Cerebellar cortex (tissue), 1 donor: Measurements from ENCODE around the gene MYLK2.

Source experiments
- DNase-seq: peaks from one replicate; pipeline ENCODE4 v3.0.0-alpha.2; 2015; ENCODE audit warnings: low spot score

The MYLK2 gene

DNA sequence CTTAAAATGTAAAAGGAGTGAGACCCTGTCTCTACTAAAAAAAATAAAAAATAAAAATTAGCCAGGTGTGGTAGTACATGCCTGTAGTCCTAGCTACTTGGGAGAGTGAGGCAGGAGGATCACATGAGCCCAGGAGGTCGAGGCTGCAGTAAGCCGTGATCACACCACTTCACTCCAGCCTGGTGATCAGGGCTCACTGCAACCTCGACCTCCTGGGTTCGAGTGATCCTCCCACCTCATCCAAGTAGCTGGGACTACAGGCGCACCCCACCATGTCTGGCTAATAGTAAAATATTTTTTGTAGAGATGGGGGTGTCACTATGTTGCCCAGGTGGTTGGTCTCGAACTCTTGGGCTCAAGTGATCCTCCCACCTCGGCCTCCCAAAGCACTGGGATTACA is 34.3 kb downstream of the MYLK2 start:
- no peak for DNase-seq

DNA sequence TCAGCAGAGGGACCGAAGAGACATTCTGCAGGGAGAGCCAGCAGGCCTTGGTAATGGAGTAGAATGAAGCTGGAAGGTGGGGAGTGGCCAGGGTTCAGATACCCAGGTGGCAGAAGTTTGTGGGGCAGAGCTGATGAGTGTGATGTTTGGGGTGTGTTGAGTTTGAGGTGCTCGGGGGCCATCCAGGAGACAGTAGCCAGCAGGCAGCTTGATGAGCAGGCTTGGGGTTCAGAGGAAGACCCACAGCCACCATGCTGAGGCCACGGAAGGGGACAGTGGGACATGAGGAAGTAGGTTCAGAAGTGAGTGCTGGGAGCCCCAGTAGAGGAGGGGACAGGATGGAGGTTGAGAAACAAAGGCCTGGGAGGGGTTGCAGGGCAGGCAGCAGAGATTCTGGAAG is 37.4 kb downstream of the MYLK2 start:
- DNase-seq = no peak

- DNase-seq = no peak
Observed at GRCh38 chr20:31857861-31858759, 39.0 kb downstream of the MYLK2 start.

DNA sequence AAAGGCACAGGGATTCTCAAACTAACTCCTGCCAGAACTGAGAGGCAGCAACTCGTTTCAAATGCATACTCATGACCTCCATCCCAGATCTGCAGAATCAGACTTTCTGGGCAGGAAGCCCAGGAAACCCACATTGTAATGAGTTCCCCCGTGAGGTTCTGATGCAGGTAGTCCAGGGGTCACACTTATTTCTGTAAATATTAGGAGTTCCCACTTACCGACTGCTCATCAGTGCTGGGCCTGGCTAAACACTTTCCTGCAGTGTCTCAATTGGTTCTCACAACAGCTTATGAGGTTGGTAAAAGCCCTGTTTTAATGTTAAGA is 39.6 kb downstream of the MYLK2 start:
- DNase-seq = no peak

- DNase-seq = no peak
Observed at GRCh38 chr20:31859266-31859997, 40.3 kb downstream of the MYLK2 start.

DNA sequence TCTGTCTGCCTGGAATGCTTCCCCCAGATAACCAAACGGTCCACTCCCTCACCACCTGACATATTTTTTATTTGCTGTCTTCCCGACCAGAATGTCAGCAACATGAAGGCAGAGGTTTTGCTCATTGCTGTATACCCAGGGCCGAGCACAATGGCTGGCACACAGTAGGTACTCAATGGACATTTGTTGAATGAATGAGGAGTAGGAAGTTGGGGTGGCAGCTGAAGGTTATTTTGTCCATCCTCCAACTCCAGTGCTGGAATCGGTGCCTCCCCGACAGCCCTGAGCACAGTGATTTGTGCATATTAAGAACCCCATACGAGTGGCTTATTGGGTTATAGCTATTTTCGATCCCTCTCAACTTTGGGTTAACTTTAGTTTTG is 40.8 kb downstream of the MYLK2 start:
- DNase-seq = no peak

DNA sequence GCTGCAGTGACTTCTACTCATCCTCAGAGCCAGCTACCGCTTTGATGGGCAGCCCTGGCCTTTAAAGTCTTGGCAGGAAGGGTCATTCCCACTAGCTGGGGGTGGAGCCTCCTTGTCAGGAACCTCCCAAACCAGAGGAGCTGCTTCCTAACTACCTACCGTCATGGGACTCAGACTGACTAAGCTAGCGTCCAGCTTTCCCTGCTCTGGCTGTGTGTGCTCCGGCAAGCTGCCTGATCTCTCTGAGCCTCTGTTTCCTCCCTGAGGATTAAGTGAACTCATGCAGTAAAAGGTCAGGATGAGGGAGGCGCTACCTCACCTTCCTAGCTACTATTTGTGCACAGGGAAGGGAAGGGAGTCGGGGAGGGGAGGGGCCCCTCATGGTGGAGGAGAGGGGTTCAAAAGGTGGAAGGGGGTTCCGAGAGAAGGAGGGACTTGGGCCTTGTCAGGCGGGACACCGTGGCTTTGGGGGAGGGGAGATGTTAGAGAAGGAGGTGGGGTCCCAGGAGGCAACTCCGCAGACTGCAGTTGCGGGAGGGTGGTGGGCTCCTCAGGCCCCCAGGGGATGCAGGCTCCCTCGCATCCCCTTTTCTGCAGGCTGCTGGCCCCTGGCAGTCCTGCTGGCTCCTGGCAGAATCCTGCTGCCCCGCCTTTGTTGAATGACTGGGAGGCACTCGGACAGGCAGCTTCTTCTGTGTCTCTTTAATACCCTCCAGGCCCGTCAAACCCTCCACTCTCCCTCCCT is 41.4 kb downstream of the MYLK2 start:
- peak; percentile 48 for DNase-seq

DNA sequence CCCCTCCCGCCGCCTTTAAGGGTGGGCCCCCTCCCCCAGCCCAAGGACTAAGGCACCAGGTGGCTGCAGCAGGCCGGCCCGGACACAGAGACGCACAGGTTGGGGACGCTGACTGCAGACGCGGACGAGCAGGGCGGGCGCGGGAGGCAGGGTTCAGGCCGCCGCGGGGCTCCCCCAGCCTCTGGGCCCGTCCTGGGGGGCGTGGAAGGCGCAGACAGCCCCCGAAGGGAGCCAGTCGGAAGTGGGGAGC is 41.9 kb downstream of the MYLK2 start:
- DNase-seq = no peak

DNA sequence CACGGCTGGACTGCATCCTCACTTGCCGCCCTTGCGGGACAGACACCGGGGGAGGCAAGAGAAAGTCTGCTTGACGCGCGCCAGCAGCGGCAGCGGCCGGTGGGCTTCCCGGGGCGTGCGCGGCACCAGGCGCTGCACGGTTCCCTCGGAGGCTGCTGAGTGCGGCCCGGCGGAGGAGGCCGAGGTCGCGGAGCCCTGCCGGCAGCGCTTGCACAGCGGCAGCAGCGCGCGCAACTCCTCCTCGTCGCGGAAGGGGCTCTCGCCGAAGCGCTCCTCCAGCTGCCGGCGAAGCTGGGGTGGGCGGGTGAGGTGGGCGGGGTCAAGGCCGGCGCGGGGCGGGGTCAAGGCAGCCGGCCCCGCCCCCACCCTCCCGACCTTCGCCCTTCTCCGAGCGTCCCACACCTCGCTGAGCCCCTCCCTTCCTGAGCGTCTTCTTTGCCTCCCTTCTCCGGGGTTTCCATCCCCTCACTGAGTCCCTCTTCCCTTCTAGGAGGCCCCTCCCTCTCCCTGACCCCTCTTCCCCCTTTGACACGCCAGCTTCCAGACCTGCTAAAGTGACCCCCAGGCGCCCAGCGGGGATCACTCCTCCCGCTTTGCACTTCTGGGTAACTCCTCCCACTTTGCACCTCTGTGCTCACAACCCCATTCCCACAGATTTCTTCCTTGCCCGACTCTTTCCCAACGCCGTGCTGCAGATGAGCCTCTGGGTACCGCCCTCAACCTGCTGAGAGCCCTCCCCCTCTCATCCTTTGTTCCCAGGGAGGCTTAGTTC is 42.4 kb downstream of the MYLK2 start:
- DNase-seq = peak; percentile 41

DNA sequence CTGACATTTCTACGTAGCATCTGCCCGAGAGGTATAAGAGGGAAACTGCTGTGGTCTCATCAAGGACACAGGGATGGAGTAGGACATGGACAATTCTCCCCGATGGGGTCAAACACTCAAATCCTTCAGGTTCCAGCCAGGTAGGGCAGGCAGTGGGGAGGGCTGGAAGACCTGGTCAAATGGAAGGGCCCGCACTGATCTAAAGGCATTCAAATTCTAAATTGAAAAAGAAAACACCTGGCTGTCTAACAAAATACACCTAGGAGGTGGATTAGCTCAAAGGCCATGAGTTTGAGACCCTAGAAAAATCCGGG is 43.0 kb downstream of the MYLK2 start:
- no peak for DNase-seq

DNA sequence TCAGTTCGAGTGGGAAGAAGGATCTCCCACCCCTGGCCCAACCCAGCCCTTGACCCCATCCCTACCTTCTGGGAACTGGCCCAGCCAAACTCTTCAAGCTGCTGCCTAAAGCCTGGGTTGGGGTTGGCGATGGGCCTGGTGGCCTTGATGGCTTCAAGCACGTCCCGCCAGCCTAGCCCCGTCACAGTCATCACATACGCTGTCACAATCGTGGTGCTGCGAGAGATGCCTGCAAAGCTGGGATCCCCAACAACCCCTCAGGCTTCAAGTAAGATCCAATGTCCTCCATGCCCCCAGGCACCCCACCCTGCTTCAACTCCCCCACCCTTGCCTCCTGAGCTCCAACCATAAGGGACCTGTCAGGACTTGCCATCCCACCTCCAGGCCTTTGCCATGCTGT is 43.4 kb downstream of the MYLK2 start:
- no peak for DNase-seq

- no peak for DNase-seq
Observed at GRCh38 chr20:31863296-31864085, 44.3 kb downstream of the MYLK2 start.

GRCh38 chr20:31864521-31865400 is 45.6 kb downstream of the MYLK2 start:
- DNase-seq = no peak

DNA sequence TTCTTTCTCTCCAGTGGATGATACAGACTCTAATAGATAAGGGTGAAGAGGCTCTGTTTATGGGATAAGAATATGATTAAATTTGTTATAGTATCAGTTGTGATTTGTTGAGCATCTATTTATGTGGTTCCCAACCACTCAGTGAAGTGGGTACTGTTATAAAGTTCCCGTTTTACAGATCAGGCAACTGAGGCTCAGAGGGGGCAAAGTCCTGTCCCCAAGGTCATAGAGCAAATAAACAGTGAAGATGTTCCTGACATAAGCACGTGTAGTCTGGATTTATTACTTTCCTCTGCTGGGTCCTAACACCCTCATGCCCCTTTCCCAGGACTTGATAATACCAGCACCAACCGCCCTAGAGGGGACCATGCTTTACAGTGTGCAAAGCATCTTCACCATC is 47.1 kb downstream of the MYLK2 start:
- no peak for DNase-seq

DNA sequence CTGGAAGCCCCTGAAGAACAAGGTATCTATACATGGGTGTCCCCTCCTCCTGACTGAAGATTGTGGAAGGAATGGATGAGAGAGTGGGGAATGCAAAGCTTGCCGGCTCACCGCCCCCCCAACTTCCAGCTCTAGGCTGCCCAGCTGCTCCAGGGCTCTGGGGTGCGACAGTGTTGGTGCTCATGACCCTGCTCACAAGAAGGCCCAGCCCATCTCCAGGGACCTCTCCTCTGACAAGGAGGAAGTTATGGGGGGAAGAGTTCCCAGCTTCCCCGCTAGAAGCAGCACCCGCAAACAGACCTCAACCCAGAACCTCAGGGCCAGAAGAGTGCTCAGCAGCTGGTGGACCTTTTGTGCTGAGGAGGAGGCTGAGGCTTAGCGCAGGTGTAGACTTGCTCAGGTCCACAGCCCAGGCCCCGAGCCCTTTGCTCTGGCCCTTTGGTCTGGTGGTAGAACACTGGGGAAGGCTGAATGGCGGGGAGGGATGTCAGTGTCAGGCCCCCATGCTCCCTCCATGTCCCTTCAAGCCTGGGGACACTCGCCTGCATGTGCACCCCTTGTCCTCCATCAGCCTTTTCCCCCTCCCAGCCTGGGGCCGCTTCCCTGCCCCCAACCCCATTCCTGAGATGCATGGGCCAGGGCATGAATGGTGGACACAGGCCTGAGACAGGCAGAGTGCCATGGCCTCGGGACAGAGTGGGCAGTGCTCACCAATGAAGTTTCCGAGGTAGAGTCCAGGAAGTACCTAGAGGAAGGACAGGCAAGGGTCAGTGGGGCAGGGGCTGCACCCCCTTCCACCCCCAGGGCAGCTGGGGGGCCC is 49.9 kb downstream of the MYLK2 start:
- no peak for DNase-seq

DNA sequence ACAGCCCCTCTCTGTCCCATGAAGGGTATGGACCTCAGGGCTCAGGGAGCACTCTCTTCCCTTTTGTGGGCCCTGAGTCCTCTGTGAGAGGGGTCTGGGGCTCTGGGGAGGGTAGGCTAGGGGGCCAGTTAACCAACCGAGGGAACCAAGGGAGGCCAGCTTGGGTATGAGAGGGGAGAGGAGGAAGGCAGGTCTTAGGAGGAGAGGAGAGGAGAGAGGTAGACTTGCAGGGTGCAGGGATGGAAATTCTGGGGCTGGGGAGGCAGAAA is 50.5 kb downstream of the MYLK2 start:
- DNase-seq = no peak

- no peak for DNase-seq
Observed at GRCh38 chr20:31869942-31870725, 51.0 kb downstream of the MYLK2 start, which contains the start of the genes DUSP15 and TTLL9. Gene DUSP15, minus strand, starts transcription at chr20:31870527. Its CDS starts 190 bp downstream, at chr20:31870337. Gene TTLL9, plus strand, starts transcription at chr20:31870634. Its CDS starts 493 bp downstream, at chr20:31871127.

DNA sequence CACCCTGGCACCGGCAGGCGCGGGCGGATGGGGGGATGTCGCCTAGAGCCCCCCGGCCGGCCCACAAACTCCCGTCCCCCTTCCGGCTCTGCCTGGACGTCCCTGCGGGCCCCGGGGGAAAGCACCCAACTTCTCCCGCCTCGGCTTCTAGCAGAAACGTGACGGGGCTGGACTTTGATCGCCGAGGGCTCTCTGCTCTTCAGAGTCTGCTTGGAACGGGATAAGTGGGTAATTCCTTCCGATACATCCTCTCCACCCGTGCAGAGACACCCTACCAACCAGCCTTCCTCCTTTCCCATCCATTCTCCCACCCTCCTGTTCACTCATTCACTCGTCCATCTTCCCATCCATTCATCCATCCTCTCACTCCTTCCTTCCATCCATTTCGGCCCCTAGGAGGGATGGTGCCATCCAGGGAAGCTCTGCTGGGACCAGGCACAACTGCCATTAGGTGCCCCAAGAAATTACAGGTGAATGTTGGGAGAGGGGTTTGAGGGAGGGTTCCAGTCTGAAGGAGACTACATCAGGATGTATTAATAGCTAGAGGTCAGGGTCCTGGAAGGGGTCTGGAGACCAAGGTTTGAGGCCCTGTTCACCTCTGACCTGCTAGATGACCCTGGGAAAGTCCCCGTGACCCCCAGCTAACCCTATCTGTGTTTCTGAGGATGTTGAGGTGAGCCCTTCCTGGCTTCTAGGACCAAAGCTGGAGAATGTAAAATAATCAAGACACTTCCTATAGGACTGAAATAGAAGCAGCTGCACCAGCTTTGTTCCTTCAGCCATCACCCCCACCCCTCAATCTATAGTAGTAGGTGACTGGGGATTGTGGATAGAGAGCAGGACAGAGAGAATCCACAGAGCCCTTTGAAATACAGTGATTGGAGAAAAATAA is 51.8 kb downstream of the MYLK2 start:
- DNase-seq = no peak
